SK-N-SH treated with all-trans-retinoic acid at 6 μM for 48 hours (cell line): Measurements from ENCODE around the gene CDKN1A.
"Not testable (repeated sequence)": the region's sequence is repeated elsewhere in the genome, so short reads cannot be mapped to it uniquely, and the experiment has no call there.

Experiments used
- OSR1 ChIP-seq: fragments of 250-450 bp; sonication (Bioruptor Pico); IDR thresholded peaks from 2 replicates; pipeline ENCODE4 v1.8.0; 2022; ENCODE audit warnings: moderate library complexity, mild to moderate bottlenecking, inconsistent platforms
- TSHZ2 ChIP-seq: fragments of 250-450 bp; sonication (Bioruptor Pico); IDR thresholded peaks from 2 replicates; pipeline ENCODE4 v1.5.0; 2020; ENCODE audit warnings: mild to moderate bottlenecking, moderate library complexity

GRCh38 chr6:36723992-36724391, 45.5 kb downstream of the CDKN1A start:
- not testable (repeated sequence) for TF ChIP-seq OSR1, TSHZ2 (CRISPR knock-in tag)
